Measurements from ENCODE around the gene RORB. TPM values are rescaled to one million over a fixed set of nuclear protein-coding genes. Genes with fewer than 3 reads are reported as not detected.

Gene RORB
- total RNA-seq, 1 donor from 2014 or later: 2.1 TPM

GRCh38 chr9:74653410-74654080 lies 156.4 kb downstream of the RORB start:
- Histone ChIP-seq H3K4me3 (no peak overlapping the region), H3K36me3 (no peaks in the 10 kb centered on the region), H3K4me1 (no peaks in the 10 kb centered on the region), H3K27me3 (no peaks in the 10 kb centered on the region), H3K9me3 (no peaks in the 10 kb centered on the region), H3K27ac (no peak overlapping the region)
- DNase-seq: no peak
- no peak for TF ChIP-seq CTCF (IDR thresholded peaks at IDR 0.05)
- intact Hi-C loops (cut with DNase I): no loop called here
- ATAC-seq: no peak

GRCh38 chr9:74662674-74663073 lies 165.5 kb downstream of the RORB start:
- DNase-seq (no peak), ATAC-seq (no peak)
- Histone ChIP-seq H3K4me3 (no peak overlapping the region), H3K27me3 (no peaks in the 10 kb centered on the region), H3K9me3 (no peaks in the 10 kb centered on the region), H3K4me1 (no peaks in the 10 kb centered on the region), H3K36me3 (no peaks in the 10 kb centered on the region), H3K27ac (no peak overlapping the region)
- intact Hi-C loops (cut with DNase I): no loop called here
- no peak for TF ChIP-seq CTCF (IDR thresholded peaks at IDR 0.05)

DNA sequence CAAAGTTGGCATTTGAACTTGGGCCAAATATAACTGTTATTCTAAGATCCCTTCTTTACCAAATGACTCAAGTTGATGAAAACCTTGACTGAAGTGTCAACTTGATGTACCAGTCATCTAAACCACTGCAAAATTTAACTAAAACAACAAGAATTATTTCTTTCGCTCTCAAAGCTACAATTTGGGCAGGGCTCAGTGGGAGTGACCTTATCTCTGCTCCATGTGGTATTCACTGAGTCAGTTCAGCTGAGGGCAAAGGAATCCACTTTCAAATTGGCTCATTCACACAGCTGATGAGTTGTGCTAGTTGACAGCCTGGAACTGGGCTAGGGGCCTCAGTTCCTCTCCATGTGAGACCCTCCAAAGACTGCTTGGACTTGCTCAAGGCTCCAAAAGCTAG lies 166.3 kb downstream of the RORB start:
- intact Hi-C loops (cut with DNase I): no loop called here
- H3K36me3 ChIP-seq: no peaks in the 10 kb centered on the region
- no peaks in the 10 kb centered on the region for H3K27me3 ChIP-seq
- TF ChIP-seq CTCF (IDR thresholded peaks at IDR 0.05): no peak
- no peaks in the 10 kb centered on the region for H3K9me3 ChIP-seq
- no peak overlapping the region for H3K4me3 ChIP-seq
- no peak for ATAC-seq
- no peak overlapping the region for H3K27ac ChIP-seq
- DNase-seq: no peak
- no peaks in the 10 kb centered on the region for H3K4me1 ChIP-seq

- no peaks in the 10 kb centered on the region for H3K27me3 ChIP-seq
- no peaks in the 10 kb centered on the region for H3K36me3 ChIP-seq
- no peak for TF ChIP-seq CTCF (IDR thresholded peaks at IDR 0.05)
- H3K27ac ChIP-seq: no peak overlapping the region
- ATAC-seq (no peak), DNase-seq (no peak)
- H3K9me3 ChIP-seq: no peaks in the 10 kb centered on the region
- intact Hi-C loops (cut with DNase I): no loop called here
- no peak overlapping the region for H3K4me3 ChIP-seq
- no peaks in the 10 kb centered on the region for H3K4me1 ChIP-seq
Measured at GRCh38 chr9:74666625-74667316, 169.6 kb downstream of the RORB start.

- intact Hi-C loops (cut with DNase I): no loop called here
- no peak for ATAC-seq
Measured at GRCh38 chr9:74672237-74672636, 175.1 kb downstream of the RORB start.

More at GRCh38 chr9:74672237-74672636, 175.1 kb downstream of the RORB start:
- H3K4me1 ChIP-seq: no peaks in the 10 kb centered on the region
- DNase-seq: no peak
- no peaks in the 10 kb centered on the region for H3K27me3 ChIP-seq
- no peaks in the 10 kb centered on the region for H3K9me3 ChIP-seq
- H3K4me3 ChIP-seq: no peak overlapping the region
- H3K36me3 ChIP-seq: no peaks in the 10 kb centered on the region
- no peak overlapping the region for H3K27ac ChIP-seq
- TF ChIP-seq CTCF (IDR thresholded peaks at IDR 0.05): no peak

Measured in upper lobe of right lung (tissue), 1 donor.